ENCODE results near the gene ABHD5. TPM values are rescaled to one million over a fixed set of nuclear protein-coding genes. Genes with fewer than 3 reads are reported as not detected.

ABHD5 gene
- total and polyA plus RNA-seq, 2 of the 13 experiments (the other 11 are each of a cell fraction or from before 2014, with no cell fraction given) = 4.5 to 13.3 TPM

GRCh38 chr3:43709022-43709421, 18.3 kb downstream of the ABHD5 start (continued):
- TF ChIP-seq ZNF263 (CRISPR knock-in tag; IDR thresholded peaks at IDR 0.05) (no peak), CENPX (CRISPR knock-in tag; IDR thresholded peaks at IDR 0.05) (no peak), ZNF501 (CRISPR knock-in tag; IDR thresholded peaks at IDR 0.05) (no peak), ZC3H13 (CRISPR knock-in tag; IDR thresholded peaks at IDR 0.05) (no peak), ZNF143 (CRISPR knock-in tag; IDR thresholded peaks at IDR 0.05) (no peak), ZNF780A (CRISPR knock-in tag; IDR thresholded peaks at IDR 0.05) (no peak), ZBTB38 (CRISPR knock-in tag; IDR thresholded peaks at IDR 0.05) (no peak), HIVEP1 (CRISPR knock-in tag; IDR thresholded peaks at IDR 0.05) (no peak), ATF2 (CRISPR knock-in tag; IDR thresholded peaks at IDR 0.05) (0 out of 2 replicates have a peak, but pooled peaks have one; percentile 17), HMG20A (CRISPR knock-in tag; IDR thresholded peaks at IDR 0.05; ENCODE audit: borderline replicate concordance) (peak; percentile 90), DZIP1 (CRISPR knock-in tag; IDR thresholded peaks at IDR 0.05) (no peak), TCF7 (IDR thresholded peaks at IDR 0.05; ENCODE audit: low read depth) (0 out of 2 replicates have a peak, but pooled peaks have one; percentile 28), PRDM10 (CRISPR knock-in tag; IDR thresholded peaks at IDR 0.05; ENCODE audit: low read depth) (no peak), MIER3 (CRISPR knock-in tag; IDR thresholded peaks at IDR 0.05; ENCODE audit: borderline replicate concordance) (peak; percentile 55; the same call in 1 of the 2 replicates), KDM4B (CRISPR knock-in tag; IDR thresholded peaks at IDR 0.05) (peak; percentile 43; the same call in 1 of the 2 replicates), TBL1XR1 (IDR thresholded peaks at IDR 0.05; ENCODE audit: borderline replicate concordance, low read length, partially characterized antibody) (peak; percentile 62), PAWR (CRISPR knock-in tag; IDR thresholded peaks at IDR 0.05; ENCODE audit: borderline replicate concordance) (no peak), ASH2L (IDR thresholded peaks at IDR 0.05; ENCODE audit: insufficient read length, low read depth, low read length) (no peak), ARNT (IDR thresholded peaks at IDR 0.05) (no peak), DMTF1 (CRISPR knock-in tag; IDR thresholded peaks at IDR 0.05) (no peak), SMAD3 (CRISPR knock-in tag; IDR thresholded peaks at IDR 0.05) (0 out of 2 replicates have a peak, but pooled peaks have one; percentile 42), NCOA5 (CRISPR knock-in tag; IDR thresholded peaks at IDR 0.05) (no peak)

Data from HepG2 (cell line).